Measurements from ENCODE around the gene HHAT. TPM values are rescaled to one million over a fixed set of nuclear protein-coding genes. Genes with fewer than 3 reads are reported as not detected.

The HHAT gene
- total and polyA plus RNA-seq, 2 of the 4 experiments (the other 2 are of a cell fraction), result 1.7 to 2.5 TPM

DNA sequence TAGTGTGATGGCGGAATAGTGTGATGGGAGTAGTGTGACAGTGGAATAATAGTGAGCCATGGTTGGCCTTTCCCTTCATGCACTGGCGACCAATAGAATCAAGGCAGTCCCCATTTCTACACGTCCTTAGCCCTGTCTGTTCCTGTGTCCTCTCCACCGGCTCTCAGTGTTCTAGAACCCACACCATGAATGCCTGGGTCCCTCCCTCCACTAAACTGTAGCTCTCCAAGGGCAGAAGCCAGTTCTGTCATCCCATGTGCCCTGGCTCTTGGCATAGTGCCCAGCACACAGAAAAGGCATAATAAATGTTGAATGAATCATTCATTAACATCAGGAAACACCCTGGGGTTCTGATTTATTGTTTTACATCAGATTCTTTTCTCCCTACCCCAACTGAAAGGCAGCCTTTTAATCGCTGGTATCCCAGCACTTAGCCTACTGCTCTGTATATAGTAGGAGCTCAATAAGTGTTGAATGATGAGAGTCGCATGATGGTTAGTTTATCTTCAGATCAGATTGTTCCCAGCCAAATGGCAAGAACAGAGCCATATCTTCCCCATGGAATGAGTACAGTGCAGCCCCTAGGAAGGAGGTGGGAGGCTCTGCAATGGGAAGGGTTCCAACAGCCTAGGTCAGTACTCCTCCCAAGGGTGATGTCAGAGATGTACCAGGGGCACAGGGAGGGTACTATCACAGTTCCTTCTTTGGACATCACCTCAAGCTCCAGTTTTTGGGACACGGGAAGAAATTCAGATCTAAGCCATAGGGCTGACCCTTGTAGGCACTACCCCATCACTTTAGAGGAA is 325.7 kb downstream of the HHAT start:
- H3K27ac ChIP-seq (ENCODE audit: insufficient read depth, low read length), result no peak overlapping the region
- dilution Hi-C loops (cut with HindIII; ENCODE audit: low sequenced_read_pairs, unreplicated experiment), result no loop called here
- H3K4me1 ChIP-seq (ENCODE audit: control insufficient read depth, insufficient read depth, low read length), result no peaks in the 10 kb centered on the region; the same call in 1 of the 2 replicates
- H3K23ac ChIP-seq (ENCODE audit: low read depth, low read length), result no peak overlapping the region
- H3K14ac ChIP-seq (replicated peaks; ENCODE audit: low read depth, low read length), result no peak overlapping the region
- H4K20me1 ChIP-seq (ENCODE audit: insufficient read depth, low read length), result no peaks in the 10 kb centered on the region
- CTCF ChIA-PET, result no interaction called here
- H4K5ac ChIP-seq (ENCODE audit: low read depth, low read length), result no peak overlapping the region
- no peak overlapping the region for H2AK5ac ChIP-seq (ENCODE audit: low read depth, low read length)
- WGBS, 2 experiments (ENCODE audit: extremely low coverage in 2 of 2, insufficient read length in 1 of 2), result 100% methylated on average over 1 of the region's 7 CpGs; no CpG with 5 or more reads in 1 of the 2 experiments
- intact Hi-C loops (cut with micrococcal nuclease), result no loop called here
- no peaks in the 10 kb centered on the region for H3K27me3 ChIP-seq (ENCODE audit: control insufficient read depth, insufficient read depth, low read length)
- H4K91ac ChIP-seq (ENCODE audit: insufficient read depth, low read depth, low read length), result no peak overlapping the region
- no peak overlapping the region for H3K4me3 ChIP-seq (ENCODE audit: insufficient read depth, low read depth, low read length)
- no TSS peak for BruUV-seq (replicated peaks)
- no peak overlapping the region for H3K9ac ChIP-seq (ENCODE audit: low read depth, low read length)
- ATAC-seq (ENCODE audit: low read depth), result no peak
- H3K4me2 ChIP-seq (ENCODE audit: low read depth, low read length), result no peak overlapping the region
- no peak overlapping the region for H3K56ac ChIP-seq (ENCODE audit: extremely low read depth, insufficient read depth, low read length)
- no peaks in the 10 kb centered on the region for H3K79me1 ChIP-seq (ENCODE audit: low read depth in 1 of 2, low read length in 2 of 2)
- H2BK5ac ChIP-seq (ENCODE audit: low read depth, low read length, poor library complexity, severe bottlenecking), result no peak overlapping the region
- no peak overlapping the region for H3K18ac ChIP-seq (ENCODE audit: low read depth, low read length)
- H3K4ac ChIP-seq (ENCODE audit: low read depth, low read length), result no peak overlapping the region
- in situ Hi-C loops (cut with MboI; ENCODE audit: low sequenced_read_pairs), result no loop called here
- H3K9me1 ChIP-seq (ENCODE audit: insufficient read depth, low read length), result no peaks in the 10 kb centered on the region
- H3K9me3 ChIP-seq (ENCODE audit: control insufficient read depth, insufficient read depth, low read length), result no peaks in the 10 kb centered on the region
- H2BK15ac ChIP-seq (ENCODE audit: low read depth, low read length), result no peak overlapping the region
- H3K36me3 ChIP-seq (ENCODE audit: control insufficient read depth, insufficient read depth, low read length), result no peaks in the 10 kb centered on the region
- H2AFZ ChIP-seq (replicated peaks; ENCODE audit: low read length, poor library complexity), result no peak overlapping the region
- no peak overlapping the region for H2AK9ac ChIP-seq (replicated peaks; ENCODE audit: low read depth, low read length, poor library complexity)
- POLR2A ChIA-PET (ENCODE audit: unreplicated experiment), result no interaction called here
- TF ChIP-seq MAFK (IDR thresholded peaks at IDR 0.05; ENCODE audit: low read depth, low read length), result no peak
- TF ChIP-seq MAZ (IDR thresholded peaks at IDR 0.05; ENCODE audit: borderline replicate concordance, low read depth, low read length), result no peak
- TF ChIP-seq CEBPB (IDR thresholded peaks at IDR 0.05; ENCODE audit: low read depth, low read length), result no peak
- TF ChIP-seq MXI1 (IDR thresholded peaks at IDR 0.05; ENCODE audit: borderline replicate concordance, low read depth, low read length), result no peak
- no peak for TF ChIP-seq CHD1 (IDR thresholded peaks at IDR 0.05; ENCODE audit: low read depth, low read length)
- TF ChIP-seq NFE2L2 (IDR thresholded peaks at IDR 0.05; ENCODE audit: low read depth, low read length), result no peak
- no peak for TF ChIP-seq BHLHE40 (IDR thresholded peaks at IDR 0.05; ENCODE audit: low read depth, low read length)
- H2BK120ac ChIP-seq (ENCODE audit: low read depth, low read length), result no peak overlapping the region
- DNase-seq, result no peak
- no peak overlapping the region for H4K8ac ChIP-seq (ENCODE audit: low read depth in 2 of 2, low read length in 2 of 2)
- no peak overlapping the region for H2BK20ac ChIP-seq (ENCODE audit: low read depth, low read length)
